Suppressor macrophage treated with lipopolysaccharide for 1 hour (primary cell): Measurements from ENCODE around the gene MSI2.

Source experiments
- DNase-seq, 3 donors: peaks; one replicate each; pipeline ENCODE4 v3.0.0-alpha.2; 2020 to 2022

The MSI2 gene

GRCh38 chr17:57271821-57272220 is 15.5 kb downstream of the MSI2 start:
- no peak for DNase-seq

- no peak for DNase-seq
Measured at GRCh38 chr17:57273490-57273889, 17.2 kb downstream of the MSI2 start.

DNA sequence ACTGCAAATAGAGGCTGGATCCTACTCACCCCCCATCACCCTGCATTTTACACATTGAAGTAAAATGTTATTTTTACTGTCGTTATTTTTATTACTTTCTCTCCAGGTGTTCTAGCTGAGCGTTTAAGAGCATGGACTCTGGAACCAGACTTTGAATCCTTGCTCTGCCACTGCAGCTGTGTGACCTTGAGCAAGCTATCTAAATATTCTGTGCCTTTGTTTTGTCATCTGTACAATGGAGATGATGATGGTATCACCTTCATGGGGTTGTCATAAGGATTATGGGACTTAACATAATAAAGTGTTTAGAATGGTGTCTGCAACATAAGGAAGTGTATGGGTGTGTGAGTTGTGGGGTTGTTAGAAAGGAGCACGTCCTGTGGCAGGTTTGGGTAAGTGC is 17.8 kb downstream of the MSI2 start:
- no peak for DNase-seq

DNA sequence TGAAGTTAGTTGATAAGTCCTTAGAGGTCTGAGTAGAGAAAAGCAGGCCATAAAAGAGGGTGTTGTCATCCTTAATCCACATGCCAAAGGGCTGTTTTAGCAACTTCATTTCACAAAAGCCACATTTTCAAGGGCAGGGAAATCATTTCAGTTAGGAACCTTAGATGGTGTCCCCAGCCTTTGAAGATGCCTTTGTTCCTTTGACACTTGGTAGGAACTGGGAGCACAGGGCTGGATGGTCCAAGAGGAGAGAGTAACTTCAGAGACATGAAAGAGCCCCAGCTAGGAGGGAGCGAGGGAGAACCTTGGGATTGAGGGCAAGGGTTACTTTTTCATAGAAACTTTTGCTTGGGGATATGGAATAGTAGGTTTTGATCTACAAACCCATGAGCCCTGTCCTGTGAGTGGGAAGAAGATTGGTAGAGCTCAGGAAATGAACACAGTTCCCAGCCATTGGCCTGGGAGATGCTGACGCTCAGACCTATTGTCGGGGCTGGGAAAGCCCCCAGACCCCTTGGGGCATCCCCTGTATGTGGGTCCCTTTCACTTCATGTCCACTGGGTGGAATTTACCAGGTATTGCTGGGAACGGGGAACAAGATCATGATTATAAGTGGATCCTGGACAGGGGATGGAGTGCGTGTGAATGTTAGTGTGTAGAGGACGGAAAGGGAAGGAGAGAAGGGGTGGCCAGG is 18.9 kb downstream of the MSI2 start:
- DNase-seq, result no peak

- DNase-seq, result no peak
Measured at GRCh38 chr17:57276621-57277020, 20.3 kb downstream of the MSI2 start.

- DNase-seq, result no peak
Measured at GRCh38 chr17:57277923-57278604, 21.7 kb downstream of the MSI2 start.

DNA sequence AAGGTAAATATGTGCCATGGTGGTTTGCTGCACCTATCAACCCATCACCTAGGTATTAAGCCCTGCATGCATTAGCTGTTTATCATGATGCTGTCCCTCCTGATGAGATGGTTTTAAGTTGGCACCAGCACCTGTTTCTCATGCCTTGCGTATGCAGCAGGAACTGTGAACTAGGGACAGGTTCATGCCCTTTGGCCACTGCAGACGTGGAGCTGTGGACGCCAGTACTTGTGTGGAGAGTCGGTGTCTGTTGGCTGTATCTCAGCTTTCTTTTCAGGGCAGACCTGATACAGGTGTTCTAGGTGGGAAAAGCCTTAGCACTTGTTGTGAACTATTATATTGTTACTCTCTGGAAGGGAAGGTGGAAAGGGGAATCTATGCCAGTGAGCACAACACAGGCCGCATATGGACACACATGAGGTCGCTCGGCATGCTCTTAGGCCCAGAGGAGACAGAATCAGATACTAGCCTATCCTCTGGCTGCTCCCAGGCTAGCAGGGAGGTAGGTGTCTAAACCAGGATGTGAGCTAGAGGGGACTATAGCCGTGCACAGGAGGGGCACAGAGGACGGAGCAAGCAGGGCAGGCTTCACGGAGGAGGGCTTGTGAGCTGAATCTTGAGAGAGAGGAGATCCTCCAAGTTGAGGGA is 22.5 kb downstream of the MSI2 start:
- DNase-seq, result no peak

- DNase-seq, result no peak
Measured at GRCh38 chr17:57279432-57279831, 23.1 kb downstream of the MSI2 start.

- DNase-seq, result no peak
Measured at GRCh38 chr17:57281887-57282286, 25.6 kb downstream of the MSI2 start.

DNA sequence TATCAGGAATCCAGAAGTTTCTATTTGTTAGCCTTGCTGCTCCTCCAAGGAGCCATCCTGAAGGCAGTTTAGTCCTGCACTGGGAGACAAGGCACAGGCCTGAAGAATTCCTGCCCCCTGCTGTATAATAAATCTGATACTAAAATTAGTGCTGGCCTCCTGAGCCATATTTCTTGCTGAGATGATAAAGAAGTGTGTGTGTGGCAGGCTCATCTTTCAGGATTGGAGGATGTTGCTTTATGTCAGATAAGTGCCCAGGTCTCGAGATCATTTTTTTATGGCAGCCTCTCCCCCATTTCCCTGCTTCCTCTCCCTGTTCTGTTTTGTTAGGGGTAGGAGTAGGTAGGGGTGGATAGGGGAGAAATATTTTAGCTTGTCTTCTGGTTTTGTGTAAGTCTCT is 26.0 kb downstream of the MSI2 start:
- no peak for DNase-seq

- no peak for DNase-seq
Measured at GRCh38 chr17:57283203-57283971, 27.1 kb downstream of the MSI2 start.

- no peak for DNase-seq
Measured at GRCh38 chr17:57284583-57284982, 28.3 kb downstream of the MSI2 start.

- peak; percentile 50 to 56 (median 54) for DNase-seq
Measured at GRCh38 chr17:57284984-57285646, 28.8 kb downstream of the MSI2 start.

DNA sequence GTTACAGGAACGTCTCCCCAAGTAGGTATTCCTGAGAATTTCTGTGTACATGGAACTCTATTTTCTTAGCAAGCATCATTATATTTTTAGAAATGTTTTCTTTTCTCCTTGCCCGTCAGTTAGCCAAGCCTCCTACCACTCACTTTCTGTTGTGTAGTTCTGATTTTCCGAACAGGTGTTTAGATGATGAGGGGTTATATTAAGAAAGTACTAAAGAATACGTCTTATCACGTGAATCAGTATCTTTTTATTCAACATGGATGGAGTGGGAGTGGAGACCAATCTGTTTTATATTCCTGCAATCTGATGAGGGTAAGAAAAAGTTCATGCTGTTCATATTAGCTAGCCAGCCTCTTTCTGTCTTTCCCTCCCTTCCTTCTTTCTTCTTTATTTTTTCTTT is 29.4 kb downstream of the MSI2 start:
- DNase-seq, result no peak

- DNase-seq, result no peak
Measured at GRCh38 chr17:57286399-57287105, 30.2 kb downstream of the MSI2 start.

GRCh38 chr17:57288040-57288772 is 31.9 kb downstream of the MSI2 start:
- no peak for DNase-seq

- DNase-seq, result peak; percentile 44 to 53 (median 52)
Measured at GRCh38 chr17:57288773-57289121, 32.4 kb downstream of the MSI2 start.

GRCh38 chr17:57289130-57289529 is 32.8 kb downstream of the MSI2 start:
- DNase-seq, result no peak

GRCh38 chr17:57289613-57290012 is 33.3 kb downstream of the MSI2 start:
- no peak for DNase-seq

DNA sequence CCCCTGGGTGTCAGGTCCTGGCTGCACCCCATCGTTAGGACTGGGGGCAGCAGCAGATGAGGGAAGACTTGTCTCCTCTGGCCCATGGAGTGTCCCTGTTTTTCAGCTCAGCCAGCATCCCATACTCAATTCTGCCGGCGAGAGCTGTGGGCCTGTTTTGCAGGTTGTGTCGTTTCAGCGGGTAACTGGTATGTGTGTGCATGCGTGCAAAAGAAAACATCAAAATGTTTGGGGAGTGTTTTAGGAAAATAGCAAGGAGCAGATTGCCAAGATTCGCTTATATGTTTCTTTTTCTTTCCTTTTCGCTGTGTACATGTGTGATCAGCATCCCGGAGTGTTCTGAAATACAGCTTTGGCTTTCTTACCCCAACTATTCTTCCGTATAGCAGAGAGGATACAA is 34.7 kb downstream of the MSI2 start:
- no peak for DNase-seq

- no peak for DNase-seq
Measured at GRCh38 chr17:57292091-57292490, 35.8 kb downstream of the MSI2 start.

GRCh38 chr17:57293077-57293476 is 36.8 kb downstream of the MSI2 start:
- no peak for DNase-seq
